ENCODE results near the gene FHL5.

DNA sequence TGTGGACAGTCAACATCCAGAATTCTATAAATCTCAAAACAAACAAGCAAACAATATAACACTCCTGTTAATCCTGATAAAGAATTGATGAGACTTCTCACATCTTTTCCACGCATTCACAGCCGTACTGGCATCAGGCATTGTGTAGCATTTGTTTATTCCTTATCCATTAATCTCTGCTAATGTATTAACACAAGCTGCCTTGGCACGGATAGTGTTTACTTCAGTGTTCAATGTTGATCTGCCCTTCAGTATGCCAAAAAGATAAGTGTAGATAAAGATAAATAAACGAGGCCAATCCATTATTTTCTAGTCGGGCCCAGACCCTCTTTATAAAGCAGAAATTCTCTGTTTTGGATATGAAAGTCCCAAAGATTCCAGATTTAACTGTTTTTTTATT lies 25.2 kb upstream of the FHL5 start:
- TF ChIP-seq, protein P1, sequence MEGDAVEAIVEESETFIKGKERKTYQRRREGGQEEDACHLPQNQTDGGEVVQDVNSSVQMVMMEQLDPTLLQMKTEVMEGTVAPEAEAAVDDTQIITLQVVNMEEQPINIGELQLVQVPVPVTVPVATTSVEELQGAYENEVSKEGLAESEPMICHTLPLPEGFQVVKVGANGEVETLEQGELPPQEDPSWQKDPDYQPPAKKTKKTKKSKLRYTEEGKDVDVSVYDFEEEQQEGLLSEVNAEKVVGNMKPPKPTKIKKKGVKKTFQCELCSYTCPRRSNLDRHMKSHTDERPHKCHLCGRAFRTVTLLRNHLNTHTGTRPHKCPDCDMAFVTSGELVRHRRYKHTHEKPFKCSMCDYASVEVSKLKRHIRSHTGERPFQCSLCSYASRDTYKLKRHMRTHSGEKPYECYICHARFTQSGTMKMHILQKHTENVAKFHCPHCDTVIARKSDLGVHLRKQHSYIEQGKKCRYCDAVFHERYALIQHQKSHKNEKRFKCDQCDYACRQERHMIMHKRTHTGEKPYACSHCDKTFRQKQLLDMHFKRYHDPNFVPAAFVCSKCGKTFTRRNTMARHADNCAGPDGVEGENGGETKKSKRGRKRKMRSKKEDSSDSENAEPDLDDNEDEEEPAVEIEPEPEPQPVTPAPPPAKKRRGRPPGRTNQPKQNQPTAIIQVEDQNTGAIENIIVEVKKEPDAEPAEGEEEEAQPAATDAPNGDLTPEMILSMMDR (conservative IDR thresholded peaks at IDR 0.05; ENCODE audit: low read depth in 2 of 2): no peak
- TF ChIP-seq POLR2AphosphoS5 (IDR thresholded peaks at IDR 0.05; ENCODE audit: low read depth): no peak
- TF ChIP-seq, protein P2, sequence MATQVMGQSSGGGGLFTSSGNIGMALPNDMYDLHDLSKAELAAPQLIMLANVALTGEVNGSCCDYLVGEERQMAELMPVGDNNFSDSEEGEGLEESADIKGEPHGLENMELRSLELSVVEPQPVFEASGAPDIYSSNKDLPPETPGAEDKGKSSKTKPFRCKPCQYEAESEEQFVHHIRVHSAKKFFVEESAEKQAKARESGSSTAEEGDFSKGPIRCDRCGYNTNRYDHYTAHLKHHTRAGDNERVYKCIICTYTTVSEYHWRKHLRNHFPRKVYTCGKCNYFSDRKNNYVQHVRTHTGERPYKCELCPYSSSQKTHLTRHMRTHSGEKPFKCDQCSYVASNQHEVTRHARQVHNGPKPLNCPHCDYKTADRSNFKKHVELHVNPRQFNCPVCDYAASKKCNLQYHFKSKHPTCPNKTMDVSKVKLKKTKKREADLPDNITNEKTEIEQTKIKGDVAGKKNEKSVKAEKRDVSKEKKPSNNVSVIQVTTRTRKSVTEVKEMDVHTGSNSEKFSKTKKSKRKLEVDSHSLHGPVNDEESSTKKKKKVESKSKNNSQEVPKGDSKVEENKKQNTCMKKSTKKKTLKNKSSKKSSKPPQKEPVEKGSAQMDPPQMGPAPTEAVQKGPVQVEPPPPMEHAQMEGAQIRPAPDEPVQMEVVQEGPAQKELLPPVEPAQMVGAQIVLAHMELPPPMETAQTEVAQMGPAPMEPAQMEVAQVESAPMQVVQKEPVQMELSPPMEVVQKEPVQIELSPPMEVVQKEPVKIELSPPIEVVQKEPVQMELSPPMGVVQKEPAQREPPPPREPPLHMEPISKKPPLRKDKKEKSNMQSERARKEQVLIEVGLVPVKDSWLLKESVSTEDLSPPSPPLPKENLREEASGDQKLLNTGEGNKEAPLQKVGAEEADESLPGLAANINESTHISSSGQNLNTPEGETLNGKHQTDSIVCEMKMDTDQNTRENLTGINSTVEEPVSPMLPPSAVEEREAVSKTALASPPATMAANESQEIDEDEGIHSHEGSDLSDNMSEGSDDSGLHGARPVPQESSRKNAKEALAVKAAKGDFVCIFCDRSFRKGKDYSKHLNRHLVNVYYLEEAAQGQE (IDR thresholded peaks at IDR 0.05; ENCODE audit: unreplicated experiment): no peak
- TF ChIP-seq EZH2 (IDR thresholded peaks at IDR 0.05; ENCODE audit: low read depth, unreplicated experiment): no peak
- no peak for TF ChIP-seq ZNF331 (CRISPR knock-in tag; IDR thresholded peaks at IDR 0.05; ENCODE audit: low read depth)
- no peak for TF ChIP-seq CREB1 (CRISPR knock-in tag; IDR thresholded peaks at IDR 0.05; ENCODE audit: low read depth)
- no peak for TF ChIP-seq JUNB (IDR thresholded peaks at IDR 0.05; ENCODE audit: unreplicated experiment)
- TF ChIP-seq EZH2phosphoT487 (IDR thresholded peaks at IDR 0.05; ENCODE audit: unreplicated experiment): no peak
- no peak for TF ChIP-seq STAT1 (IDR thresholded peaks at IDR 0.05; ENCODE audit: unreplicated experiment)
- no peak for TF ChIP-seq ZNF114 (CRISPR knock-in tag; IDR thresholded peaks at IDR 0.05)

All from GM23338 (cell line).